ENCODE data around the gene NOS3.
"Not testable (repeated sequence)": the region's sequence is repeated elsewhere in the genome, so short reads cannot be mapped to it uniquely, and the experiment has no call there.

NOS3 gene

DNA sequence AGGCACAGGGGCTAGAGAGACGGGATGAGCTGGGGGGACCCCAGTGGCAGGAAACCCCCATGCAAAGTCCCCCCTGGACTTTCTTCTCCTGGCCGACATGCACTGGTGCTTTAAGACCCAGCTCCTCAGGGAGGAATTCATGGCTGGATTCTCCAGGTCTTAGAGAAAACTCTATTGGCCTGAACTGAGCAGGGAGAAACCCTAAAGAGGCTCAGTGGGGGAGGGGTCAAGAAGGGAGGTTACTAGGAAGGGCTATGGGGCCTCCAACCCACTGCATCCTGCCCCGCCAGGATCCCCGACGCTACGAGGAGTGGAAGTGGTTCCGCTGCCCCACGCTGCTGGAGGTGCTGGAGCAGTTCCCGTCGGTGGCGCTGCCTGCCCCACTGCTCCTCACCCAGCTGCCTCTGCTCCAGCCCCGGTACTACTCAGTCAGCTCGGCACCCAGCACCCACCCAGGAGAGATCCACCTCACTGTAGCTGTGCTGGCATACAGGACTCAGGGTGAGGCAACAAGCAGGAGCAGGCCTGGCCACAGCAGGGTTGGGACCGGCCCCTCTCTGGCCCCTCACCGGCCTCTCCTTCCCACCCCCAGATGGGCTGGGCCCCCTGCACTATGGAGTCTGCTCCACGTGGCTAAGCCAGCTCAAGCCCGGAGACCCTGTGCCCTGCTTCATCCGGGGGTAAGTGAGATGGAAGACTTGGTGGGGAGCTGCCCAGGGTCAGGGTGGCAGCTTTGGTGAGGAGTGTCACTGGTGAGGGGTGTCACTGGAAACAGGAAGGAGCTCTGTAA is 19.7 kb downstream of the NOS3 start:
- DNase-seq (ENCODE audit: extremely low read depth, insufficient read length): no peak
- H3K4me3 ChIP-seq (replicated peaks; ENCODE audit: low read depth, low read length): no peak overlapping the region

DNA sequence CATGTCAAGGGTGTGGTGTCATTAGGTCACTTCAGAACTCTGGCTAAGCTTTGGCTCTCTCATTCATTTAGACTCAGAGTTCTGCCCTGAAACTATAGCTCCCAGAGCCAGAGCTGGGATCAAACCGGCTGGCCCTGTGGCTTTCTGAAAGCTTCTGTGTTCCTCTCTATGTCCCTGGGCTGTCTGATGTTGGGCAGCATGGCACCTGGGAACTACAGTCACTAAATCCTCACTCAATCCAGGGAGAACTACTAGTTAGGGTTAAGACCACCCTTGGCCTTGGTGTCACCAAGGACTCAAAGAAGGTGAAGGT is 20.2 kb downstream of the NOS3 start:
- TF ChIP-seq, protein P1, sequence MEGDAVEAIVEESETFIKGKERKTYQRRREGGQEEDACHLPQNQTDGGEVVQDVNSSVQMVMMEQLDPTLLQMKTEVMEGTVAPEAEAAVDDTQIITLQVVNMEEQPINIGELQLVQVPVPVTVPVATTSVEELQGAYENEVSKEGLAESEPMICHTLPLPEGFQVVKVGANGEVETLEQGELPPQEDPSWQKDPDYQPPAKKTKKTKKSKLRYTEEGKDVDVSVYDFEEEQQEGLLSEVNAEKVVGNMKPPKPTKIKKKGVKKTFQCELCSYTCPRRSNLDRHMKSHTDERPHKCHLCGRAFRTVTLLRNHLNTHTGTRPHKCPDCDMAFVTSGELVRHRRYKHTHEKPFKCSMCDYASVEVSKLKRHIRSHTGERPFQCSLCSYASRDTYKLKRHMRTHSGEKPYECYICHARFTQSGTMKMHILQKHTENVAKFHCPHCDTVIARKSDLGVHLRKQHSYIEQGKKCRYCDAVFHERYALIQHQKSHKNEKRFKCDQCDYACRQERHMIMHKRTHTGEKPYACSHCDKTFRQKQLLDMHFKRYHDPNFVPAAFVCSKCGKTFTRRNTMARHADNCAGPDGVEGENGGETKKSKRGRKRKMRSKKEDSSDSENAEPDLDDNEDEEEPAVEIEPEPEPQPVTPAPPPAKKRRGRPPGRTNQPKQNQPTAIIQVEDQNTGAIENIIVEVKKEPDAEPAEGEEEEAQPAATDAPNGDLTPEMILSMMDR (IDR thresholded peaks at IDR 0.05; ENCODE audit: insufficient read depth, low read length, poor library complexity, severe bottlenecking): no peak
- Histone ChIP-seq H3K36me3 (ENCODE audit: control insufficient read depth, insufficient read depth, low read length) (no peaks in the 10 kb centered on the region), H3K27me3 (replicated peaks; ENCODE audit: control insufficient read depth, insufficient read depth, low read length) (no peaks in the 10 kb centered on the region; the same call in 1 of the 2 replicates), H3K4me3 (replicated peaks; ENCODE audit: low read depth, low read length) (no peak overlapping the region)
- DNase-seq (ENCODE audit: extremely low read depth, insufficient read length): no peak

More for the DNA sequence above, 19.7 kb downstream of the NOS3 start:
- TF ChIP-seq, protein P1 (IDR thresholded peaks at IDR 0.05; ENCODE audit: insufficient read depth, low read length, poor library complexity, severe bottlenecking): no peak
- H3K27me3 ChIP-seq (replicated peaks; ENCODE audit: control insufficient read depth, insufficient read depth, low read length): no peaks in the 10 kb centered on the region; the same call in 1 of the 2 replicates
- no peaks in the 10 kb centered on the region for H3K36me3 ChIP-seq (ENCODE audit: control insufficient read depth, insufficient read depth, low read length)

DNA sequence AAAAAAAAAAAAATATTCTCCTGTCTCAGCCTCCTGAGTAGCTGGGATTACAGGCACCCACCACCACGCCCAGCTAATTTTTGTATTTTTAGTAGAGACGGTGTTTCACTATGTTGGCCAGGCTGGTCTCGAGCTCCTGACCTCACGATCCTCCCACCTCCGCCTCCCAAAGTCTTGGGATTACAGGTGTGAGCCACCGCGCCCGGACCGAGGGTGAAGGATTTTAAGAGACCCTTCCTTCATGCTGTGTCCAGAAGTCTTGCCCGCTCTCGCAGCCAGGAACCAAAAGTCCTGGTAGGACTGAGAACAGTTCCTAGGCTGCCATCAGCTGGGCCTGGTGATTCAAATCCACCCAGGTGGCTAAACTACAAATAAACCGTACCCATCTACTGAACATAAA is 20.8 kb downstream of the NOS3 start:
- not testable (repeated sequence) for H3K36me3 ChIP-seq (ENCODE audit: control insufficient read depth, insufficient read depth, low read length); H3K4me3 ChIP-seq (replicated peaks; ENCODE audit: low read depth, low read length); H3K27me3 ChIP-seq (replicated peaks; ENCODE audit: control insufficient read depth, insufficient read depth, low read length); DNase-seq (ENCODE audit: extremely low read depth, insufficient read length)

DNA sequence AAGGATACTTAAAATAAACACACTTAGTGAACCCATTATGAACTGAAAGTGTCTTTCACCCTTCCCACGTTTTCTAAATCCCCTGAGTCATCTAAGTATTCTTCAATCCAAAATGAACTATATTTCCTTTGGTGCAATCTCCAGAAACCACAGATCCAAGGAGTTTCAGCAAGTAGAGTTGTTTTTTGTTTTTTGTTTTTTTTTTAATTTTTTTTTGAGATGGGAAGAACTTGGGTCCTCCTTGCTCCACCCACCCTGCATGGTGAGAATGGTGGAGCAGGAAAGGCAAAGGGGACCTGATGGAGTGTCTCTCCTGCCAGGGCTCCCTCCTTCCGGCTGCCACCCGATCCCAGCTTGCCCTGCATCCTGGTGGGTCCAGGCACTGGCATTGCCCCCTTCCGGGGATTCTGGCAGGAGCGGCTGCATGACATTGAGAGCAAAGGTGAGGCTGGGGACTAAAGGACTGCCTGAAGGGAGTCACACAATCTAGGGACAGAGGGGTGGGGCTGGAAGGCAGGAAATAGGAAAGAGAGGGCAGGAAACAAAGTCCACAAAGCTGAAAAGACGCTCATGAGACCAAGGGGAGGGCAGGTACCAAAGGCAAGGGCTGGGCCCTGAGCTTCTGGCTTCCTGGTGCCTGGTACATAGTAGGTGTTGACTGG is 21.3 kb downstream of the NOS3 start:
- TF ChIP-seq, protein P1 (IDR thresholded peaks at IDR 0.05; ENCODE audit: insufficient read depth, low read length, poor library complexity, severe bottlenecking): no peak
- no peak for DNase-seq (ENCODE audit: extremely low read depth, insufficient read length)
- Histone ChIP-seq H3K27me3 (replicated peaks; ENCODE audit: control insufficient read depth, insufficient read depth, low read length) (no peaks in the 10 kb centered on the region; the same call in 1 of the 2 replicates), H3K4me3 (replicated peaks; ENCODE audit: low read depth, low read length) (no peak overlapping the region), H3K36me3 (ENCODE audit: control insufficient read depth, insufficient read depth, low read length) (no peaks in the 10 kb centered on the region)

DNA sequence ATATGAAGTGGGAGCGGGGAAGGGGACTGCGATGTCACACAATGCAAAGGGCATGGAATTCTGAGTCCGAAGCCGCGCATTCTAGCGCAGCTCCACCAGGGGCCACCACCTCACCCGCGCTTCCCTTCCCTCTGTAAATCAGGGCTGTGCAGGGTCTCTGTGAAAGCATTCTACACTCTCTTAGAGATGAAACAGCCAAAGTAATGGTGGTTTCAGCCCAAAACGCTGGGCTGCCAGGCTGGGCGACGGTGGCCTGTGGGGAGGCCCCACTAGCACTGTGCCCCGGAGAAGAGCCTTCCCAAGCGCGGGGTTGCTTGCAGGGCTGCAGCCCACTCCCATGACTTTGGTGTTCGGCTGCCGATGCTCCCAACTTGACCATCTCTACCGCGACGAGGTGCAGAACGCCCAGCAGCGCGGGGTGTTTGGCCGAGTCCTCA is 22.1 kb downstream of the NOS3 start:
- no peak overlapping the region for H3K4me3 ChIP-seq (replicated peaks; ENCODE audit: low read depth, low read length)
- no peak for DNase-seq (ENCODE audit: extremely low read depth, insufficient read length)
- no peaks in the 10 kb centered on the region; the same call in 1 of the 2 replicates for H3K27me3 ChIP-seq (replicated peaks; ENCODE audit: control insufficient read depth, insufficient read depth, low read length)
- TF ChIP-seq, protein P1 (IDR thresholded peaks at IDR 0.05; ENCODE audit: insufficient read depth, low read length, poor library complexity, severe bottlenecking): peak; percentile 31
- no peaks in the 10 kb centered on the region for H3K36me3 ChIP-seq (ENCODE audit: control insufficient read depth, insufficient read depth, low read length)

DNA sequence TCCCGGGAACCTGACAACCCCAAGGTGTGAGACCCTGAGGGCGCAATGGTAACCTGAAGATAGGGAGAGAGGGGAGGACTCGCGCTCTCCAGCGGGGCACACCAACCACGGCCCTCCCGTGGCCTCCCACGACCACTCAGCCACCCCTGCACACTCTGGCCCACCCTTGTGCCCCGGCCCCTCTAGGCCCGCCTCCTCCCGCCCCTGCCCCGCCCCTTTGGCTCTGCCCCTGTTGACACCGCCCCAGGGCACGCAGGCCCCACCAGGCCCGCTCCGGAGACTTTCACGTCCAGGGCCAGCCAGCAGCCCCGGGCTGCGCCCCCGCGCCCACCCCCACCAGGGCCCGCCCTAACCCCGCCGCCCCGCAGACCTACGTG is 22.5 kb downstream of the NOS3 start:
- no peak for DNase-seq (ENCODE audit: extremely low read depth, insufficient read length)
- no peaks in the 10 kb centered on the region; the same call in 1 of the 2 replicates for H3K27me3 ChIP-seq (replicated peaks; ENCODE audit: control insufficient read depth, insufficient read depth, low read length)
- no peaks in the 10 kb centered on the region for H3K36me3 ChIP-seq (ENCODE audit: control insufficient read depth, insufficient read depth, low read length)
- TF ChIP-seq, protein P1 (IDR thresholded peaks at IDR 0.05; ENCODE audit: insufficient read depth, low read length, poor library complexity, severe bottlenecking): no peak
- peak overlapping the region; percentile 63 for H3K4me3 ChIP-seq (replicated peaks; ENCODE audit: low read depth, low read length)

All from GM06990 (cell line).